Suppressor macrophage (primary cell): Measurements from ENCODE around the gene SSR3.
"Not testable (repeated sequence)": the region's sequence is repeated elsewhere in the genome, so short reads cannot be mapped to it uniquely, and the experiment has no call there.

Experiments
- DNase-seq, 4 experiments: peaks; one replicate each; pipeline ENCODE4 v3.0.0-alpha.2; 2020 to 2022
- total RNA-seq, 17 experiments: gene quantifications; one replicate each; lab custom pipeline; 2026; ENCODE audit warnings: mixed read lengths in 6 of 17, inconsistent platforms in 3 of 17; lab: John Stamatoyannopoulos, UW

Gene SSR3
- total RNA-seq = 226 to 527 (median 346) reads per million in 17 experiments

DNA sequence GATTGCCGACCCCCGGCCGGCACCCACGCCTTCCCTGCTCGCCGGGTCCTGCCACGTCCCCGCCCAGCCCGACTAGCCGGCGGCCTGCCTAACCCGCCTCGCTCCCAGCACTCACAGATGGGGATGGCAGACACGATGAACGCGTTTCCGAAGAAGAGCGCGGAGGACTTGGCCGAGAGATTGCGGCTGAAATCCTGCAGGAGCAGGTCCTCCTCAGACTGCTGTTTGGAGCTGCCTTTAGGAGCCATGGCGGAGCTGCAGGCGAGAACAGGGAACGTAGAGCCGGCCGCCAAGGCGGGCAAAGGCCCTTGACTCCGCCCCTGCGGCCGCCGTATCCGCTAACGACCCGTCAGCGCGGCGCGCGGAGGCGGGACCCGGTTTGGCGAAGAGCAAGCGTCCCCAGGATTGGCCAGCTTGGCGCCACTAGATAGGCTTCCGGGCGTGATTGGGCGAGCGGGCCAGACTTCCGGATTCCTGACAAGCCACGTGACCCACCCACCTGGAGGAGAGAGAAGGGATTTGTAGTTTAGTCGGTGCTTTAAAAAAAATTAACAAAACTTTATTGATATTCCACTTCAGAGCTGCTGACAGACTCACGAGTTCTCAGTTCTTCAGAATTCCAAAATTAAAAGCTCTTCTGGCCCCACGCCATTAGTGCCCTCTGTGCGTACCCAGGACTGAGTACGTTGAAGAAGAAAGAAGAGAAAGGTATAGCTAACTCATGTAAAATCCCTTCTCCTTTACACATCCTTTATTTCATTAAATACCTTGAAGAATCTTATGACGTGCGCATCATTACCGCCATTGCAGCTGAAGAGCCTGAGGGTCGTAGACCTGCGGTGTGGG lies at the start of gene SSR3:
SSR3 (minus strand) TSS at position 276 of the 846 bp plus-strand sequence; CDS start at position 248, 28 bp downstream.
- DNase-seq = peak; percentile 99 to 100 (median 100)

DNA sequence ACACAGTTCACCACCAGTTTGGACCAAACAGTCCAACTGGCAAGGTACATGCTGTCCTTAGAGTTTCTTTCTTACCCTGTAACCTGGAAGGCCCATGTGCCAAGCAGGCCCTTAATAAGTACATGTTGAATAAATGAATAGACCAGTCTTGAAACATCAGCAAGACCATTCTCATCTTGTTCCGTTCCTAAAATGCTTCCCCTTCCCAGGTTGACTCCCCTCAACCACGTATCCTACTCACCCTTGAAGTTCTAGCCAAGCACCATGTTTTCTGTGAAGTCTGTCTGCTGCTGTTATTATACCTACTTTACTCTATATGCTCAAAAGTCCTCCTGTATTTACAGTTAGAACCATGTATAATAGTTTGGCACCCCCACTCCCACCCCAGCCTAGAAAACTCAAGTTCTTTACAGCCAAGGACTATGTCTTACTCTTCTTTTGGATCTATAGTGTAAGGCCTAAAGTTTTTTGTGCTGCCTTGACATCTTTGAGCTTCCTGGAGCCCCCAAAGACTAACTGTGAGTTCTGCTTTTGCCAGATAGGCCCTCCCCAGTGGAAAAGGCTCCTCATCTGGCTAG lies 49.2 kb upstream of the SSR3 start:
- no peak for DNase-seq

- no peak for DNase-seq
Observed at GRCh38 chr3:156603379-156604017, 48.6 kb upstream of the SSR3 start.

- peak in 3 of 4 experiments; percentile 19 to 45 (median 38) for DNase-seq
Observed at GRCh38 chr3:156602424-156602823, 47.5 kb upstream of the SSR3 start.

DNA sequence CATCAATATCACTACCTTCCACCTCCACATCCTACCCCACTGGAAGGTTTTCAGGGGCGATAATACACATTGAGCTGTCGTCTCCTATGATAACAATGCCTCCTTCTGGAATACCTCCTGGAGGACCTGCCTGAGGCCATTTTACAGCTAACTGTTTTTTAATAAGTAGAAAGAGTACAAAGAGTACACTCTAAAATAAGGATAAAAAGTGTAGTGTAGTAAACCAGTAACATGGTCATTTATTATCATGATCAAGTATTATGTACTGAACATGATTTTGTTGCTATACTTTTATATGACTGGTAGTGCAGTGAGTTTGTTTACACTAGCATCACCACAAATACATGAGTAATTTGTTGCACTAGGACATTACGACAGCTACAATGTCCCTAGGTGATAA lies 46.6 kb upstream of the SSR3 start:
- DNase-seq = no peak

- no peak for DNase-seq
Observed at GRCh38 chr3:156600834-156601233, 45.9 kb upstream of the SSR3 start.

DNA sequence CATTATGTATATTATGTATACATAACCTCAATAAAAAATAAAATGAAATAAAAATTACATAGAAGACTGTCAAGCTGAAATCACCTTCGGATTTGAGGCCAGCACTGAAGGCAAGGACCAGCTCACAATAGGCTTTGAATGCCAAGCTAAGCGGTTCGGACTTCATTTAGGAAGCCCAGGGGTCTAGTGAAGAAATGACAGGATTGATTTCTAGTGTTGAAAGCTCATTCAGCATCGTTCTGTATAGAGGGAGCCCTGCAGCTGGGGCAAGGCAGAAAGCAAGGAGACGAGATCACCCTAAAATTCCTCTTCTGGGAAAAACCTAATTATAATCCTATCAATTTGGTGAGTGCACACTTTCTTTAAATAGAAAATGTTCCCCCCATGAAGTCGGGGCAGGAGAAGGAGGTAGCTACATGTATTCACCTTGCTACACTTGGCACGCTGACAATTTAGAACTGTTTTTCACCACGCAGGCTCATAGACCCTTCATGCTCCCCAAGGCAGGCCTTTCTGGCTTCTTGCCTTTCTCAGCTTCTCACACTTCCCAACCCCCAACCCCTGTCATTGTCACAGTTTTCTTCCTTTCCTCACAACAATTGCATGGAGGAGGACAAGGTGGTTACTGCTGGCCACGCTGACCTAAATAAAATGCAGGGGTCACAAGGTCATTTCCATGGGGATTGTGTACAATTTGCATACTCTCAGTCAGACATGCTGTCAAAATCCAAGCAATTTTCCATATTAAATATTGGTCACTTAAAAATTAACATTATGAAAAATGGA lies 44.4 kb upstream of the SSR3 start:
- DNase-seq = no peak

GRCh38 chr3:156598413-156598812 lies 43.5 kb upstream of the SSR3 start:
- no peak for DNase-seq

GRCh38 chr3:156594219-156594683 lies 39.3 kb upstream of the SSR3 start:
- no peak for DNase-seq

DNA sequence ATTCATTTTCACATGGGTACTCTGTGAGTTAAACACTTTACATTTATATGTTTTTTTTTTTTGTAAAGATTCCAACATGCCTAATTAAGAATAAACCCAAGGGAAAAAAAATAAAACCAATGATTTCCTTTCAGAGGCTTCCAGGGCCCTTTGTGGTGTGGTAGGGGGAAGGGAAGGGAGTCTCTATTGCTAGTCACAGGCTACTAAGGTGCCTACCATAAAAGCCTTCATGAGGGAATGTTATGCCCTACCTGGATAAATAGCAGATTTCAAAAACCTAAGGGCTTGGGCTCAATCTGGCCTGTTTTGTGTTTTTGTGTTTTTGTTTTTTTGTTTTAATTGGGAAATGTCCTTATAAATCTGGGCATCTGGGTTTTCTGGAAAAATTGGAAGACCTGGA lies 38.9 kb upstream of the SSR3 start:
- no peak for DNase-seq

DNA sequence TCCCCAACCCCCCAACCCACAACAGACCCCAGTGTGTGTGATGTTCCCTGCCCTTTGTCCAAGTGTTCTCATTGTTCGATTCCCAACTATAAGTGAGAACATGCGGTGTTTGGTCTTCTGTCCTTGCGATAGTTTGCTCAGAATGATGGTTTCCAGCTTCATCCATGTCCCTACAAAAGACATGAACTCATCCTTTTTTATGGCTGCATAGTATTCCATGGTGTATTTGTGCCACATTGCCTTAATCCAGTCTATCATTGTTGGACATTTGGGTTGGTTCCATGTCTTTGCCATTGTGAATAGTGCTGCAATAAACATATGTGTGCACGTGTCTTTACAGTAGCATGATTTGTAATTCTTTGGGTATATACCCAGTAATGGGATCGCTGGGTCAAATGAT lies 34.9 kb upstream of the SSR3 start:
- not testable (repeated sequence) for DNase-seq

- DNase-seq = peak in 3 of 4 experiments; percentile 46 to 48 (median 48)
Observed at GRCh38 chr3:156587760-156588069, 32.8 kb upstream of the SSR3 start.

- peak; percentile 66 to 88 (median 78) for DNase-seq
Observed at GRCh38 chr3:156586905-156587759, 32.2 kb upstream of the SSR3 start.

- DNase-seq = peak in 1 of 4 experiments; percentile 32
Observed at GRCh38 chr3:156583469-156583868, 28.6 kb upstream of the SSR3 start.

DNA sequence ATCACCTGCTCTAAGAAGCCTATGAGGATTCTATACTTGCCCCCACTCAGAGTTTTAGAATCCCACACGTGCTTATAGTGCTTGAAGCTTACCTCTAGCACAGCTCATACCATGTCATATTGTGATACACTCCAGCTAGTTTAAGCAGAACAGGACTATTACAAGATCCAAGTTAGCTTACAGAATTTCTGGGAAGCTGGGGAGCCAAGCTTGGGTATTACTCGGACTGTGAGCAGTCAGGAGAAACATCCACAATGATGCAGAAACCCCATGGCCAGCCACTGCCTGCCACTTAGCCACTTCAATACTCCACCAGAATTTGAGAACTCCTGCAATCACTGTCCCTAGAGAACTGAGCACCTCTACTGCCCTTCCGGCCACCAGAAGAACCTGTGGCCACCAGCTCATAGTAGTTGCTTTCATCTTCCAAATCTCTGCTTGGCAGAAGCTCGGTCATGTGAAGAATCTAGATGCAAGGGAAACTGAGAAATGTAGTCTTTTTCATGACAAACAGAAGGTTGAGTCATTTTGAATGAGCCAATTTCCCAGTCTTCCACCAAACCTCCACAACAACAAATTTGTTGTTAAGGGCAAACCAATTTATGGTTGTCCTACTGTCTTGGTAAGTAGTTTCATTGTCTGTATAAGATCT lies 27.7 kb upstream of the SSR3 start:
- peak; percentile 11 to 59 (median 47) for DNase-seq

DNA sequence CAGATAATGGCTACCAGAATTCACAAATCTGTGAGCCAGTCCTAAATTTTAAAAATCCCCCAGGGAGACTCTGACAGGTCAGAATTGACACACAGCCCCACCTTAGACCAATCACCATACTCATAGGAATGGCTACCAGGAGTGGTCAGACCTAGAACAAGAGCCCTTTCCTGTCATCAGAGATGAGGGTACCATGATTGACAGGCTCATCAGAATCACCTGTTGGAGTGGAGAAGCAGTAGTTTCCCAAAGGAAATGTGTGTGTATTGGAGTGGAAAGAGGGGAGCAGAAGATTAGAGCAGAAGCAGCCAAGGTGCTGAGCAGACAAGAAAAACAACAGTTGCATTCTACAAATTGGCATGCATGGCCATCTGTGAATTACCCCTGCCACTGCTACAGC lies 27.0 kb upstream of the SSR3 start:
- no peak for DNase-seq

- DNase-seq = peak in 3 of 4 experiments; percentile 40 to 56 (median 49)
Observed at GRCh38 chr3:156581033-156581432, 26.1 kb upstream of the SSR3 start.

GRCh38 chr3:156579427-156579851 lies 24.5 kb upstream of the SSR3 start:
- DNase-seq = peak; percentile 80 to 94 (median 88)

- peak; percentile 56 to 80 (median 68) for DNase-seq
Observed at GRCh38 chr3:156577736-156578135, 22.8 kb upstream of the SSR3 start.

DNA sequence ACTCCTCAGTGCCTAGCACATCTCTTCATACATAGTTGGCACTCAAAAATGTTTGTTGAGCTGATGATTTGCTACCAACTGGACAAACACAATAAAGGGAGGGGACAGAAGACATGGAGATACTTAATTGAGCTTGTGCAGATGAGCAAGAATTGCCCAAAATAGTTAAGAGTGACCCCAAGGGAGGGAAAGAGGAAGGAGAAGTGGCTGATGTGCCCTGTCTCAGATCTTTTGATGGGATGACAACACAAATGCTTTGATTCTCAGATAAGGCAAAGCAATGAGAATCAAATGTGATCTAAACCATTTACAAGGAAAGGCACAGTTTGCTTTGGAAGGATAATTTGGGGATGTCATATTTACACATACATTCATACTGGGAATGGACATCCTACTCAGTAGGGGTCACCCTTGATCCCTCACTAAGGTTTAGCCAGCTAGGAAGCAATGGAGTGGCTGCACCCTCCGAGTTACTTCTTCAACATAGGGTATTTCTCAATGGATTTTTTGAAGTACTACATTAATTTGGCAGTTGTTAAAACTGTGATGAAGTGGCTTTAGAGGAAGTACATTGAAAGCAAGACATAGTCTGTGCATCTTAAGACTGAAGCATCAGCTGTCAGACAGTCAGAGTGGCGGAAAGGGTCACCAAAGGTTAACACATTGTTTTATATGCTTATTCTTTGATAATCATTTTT lies 21.9 kb upstream of the SSR3 start:
- DNase-seq = peak; percentile 40 to 86 (median 72)
